ENCODE data around the gene WASL. TPM values are rescaled to one million over a fixed set of nuclear protein-coding genes. Genes with fewer than 3 reads are reported as not detected.

WASL gene
- total RNA-seq, 1 donor from 2014 or later, result 20.4 TPM

DNA sequence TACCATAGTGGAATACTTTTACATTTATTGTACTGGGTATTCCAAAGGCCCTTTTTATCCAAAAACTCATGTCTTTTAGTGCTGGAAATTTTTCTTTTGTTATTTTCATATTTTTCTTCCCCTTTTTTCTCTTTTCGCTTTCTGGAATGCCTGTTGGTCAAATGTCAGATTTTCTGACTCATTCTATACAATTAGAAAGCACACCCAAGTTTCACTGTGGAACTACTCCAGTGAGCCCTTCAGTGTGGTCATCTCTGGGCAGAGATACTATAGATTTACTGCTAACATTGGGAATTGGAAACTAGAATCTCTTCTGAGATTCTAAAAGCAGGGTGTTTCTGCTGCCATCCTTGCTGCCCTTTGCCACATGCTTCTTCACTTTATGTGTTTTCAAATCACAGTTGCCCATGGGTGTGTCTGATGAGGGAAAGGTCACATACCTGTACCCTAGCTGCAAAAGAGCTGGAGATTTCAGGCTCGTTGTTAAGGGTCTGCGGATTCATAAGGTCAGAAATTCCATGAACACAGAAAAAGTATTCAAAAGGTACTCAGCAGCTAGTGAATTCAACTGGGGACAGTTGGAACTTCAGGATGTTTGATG is 5.6 kb upstream of the WASL start:
- TF ChIP-seq, protein P1, sequence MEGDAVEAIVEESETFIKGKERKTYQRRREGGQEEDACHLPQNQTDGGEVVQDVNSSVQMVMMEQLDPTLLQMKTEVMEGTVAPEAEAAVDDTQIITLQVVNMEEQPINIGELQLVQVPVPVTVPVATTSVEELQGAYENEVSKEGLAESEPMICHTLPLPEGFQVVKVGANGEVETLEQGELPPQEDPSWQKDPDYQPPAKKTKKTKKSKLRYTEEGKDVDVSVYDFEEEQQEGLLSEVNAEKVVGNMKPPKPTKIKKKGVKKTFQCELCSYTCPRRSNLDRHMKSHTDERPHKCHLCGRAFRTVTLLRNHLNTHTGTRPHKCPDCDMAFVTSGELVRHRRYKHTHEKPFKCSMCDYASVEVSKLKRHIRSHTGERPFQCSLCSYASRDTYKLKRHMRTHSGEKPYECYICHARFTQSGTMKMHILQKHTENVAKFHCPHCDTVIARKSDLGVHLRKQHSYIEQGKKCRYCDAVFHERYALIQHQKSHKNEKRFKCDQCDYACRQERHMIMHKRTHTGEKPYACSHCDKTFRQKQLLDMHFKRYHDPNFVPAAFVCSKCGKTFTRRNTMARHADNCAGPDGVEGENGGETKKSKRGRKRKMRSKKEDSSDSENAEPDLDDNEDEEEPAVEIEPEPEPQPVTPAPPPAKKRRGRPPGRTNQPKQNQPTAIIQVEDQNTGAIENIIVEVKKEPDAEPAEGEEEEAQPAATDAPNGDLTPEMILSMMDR (conservative IDR thresholded peaks at IDR 0.05; ENCODE audit: low read depth, low read length), result no peak
- no peak overlapping the region for H3K4me3 ChIP-seq (ENCODE audit: low read depth, low read length)
- DNase-seq (ENCODE audit: low read depth), result no peak

DNA sequence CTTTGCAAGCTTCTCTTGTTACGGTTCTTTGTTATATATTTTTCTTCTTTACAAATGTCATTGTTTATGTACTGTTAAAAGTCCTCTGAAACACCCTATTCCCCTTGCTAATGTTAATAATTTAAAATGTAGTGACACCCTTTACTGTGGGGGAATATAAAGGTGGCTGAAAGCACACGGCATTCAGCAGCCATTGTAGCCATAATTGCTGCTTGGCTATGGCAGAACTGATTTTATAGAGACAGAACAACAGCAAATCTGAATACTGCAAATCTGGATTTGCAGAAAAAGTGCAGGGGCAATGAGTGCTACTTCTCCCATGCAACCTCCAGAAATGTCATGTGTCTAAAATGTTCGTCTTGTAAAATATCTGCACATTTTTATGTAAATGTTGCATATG is 3.7 kb upstream of the WASL start:
- H3K4me3 ChIP-seq (ENCODE audit: low read depth, low read length), result no peak overlapping the region
- TF ChIP-seq, protein P1 (conservative IDR thresholded peaks at IDR 0.05; ENCODE audit: low read depth, low read length), result no peak
- no peak for DNase-seq (ENCODE audit: low read depth)

DNA sequence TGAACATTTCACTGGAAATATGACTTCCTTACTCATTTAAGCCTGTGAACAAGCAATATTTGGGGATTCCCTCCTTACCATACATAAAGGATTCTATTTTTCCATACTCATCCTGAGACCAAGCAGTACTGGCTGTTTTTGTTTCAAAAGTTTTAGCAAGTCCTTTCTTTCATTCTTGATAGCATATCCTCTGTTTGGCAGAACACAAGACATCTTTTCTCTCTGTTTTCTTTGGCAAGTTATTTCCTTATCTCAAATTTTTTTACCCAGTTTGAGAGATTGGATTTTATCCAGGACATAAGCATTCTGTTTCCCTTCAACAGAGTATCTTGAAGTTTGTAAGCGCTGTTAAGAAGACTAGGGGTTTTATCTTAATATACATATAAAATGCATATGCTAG is 3.0 kb upstream of the WASL start:
- no peak overlapping the region for H3K4me3 ChIP-seq (ENCODE audit: low read depth, low read length)
- no peak for DNase-seq (ENCODE audit: low read depth)
- TF ChIP-seq, protein P1 (conservative IDR thresholded peaks at IDR 0.05; ENCODE audit: low read depth, low read length), result no peak

DNA sequence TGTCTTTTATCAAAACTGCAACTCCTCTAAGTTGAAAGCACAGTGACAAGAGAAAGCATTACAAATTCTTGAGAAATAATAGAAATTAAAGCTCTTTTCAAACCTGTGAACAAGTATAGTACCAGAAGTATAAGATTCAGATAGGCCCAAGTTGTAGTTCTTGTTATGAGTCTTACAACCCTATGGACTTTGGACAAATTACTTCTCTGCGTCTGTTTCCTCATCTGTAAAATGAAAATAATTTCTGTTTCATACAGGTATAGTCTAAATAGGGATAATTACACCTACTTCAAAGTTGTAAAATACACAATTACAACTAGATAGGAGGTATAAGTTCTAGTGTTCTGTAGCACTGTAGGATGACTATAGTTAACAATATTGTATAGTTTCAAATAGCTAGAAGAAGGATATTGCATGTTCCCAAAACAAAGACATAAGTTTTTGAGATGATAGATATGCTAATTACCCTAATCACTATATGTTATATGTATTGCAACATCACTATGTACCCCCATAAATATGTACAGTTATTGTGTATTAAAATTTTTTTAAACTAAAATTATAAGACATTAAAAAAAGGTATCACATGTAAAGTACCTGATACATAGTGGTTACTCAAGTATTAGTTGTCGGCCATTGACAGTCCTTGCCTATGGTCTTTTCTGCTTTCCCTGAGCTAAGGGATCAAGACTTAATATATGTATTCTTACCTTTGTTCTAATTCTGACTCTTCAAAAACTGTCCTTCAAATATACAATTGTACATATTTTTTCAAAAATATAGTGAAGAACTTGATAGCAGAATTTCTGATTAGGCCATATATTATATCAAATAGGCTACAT is 1.8 kb upstream of the WASL start:
- peak overlapping the region; percentile 78 for H3K4me3 ChIP-seq (ENCODE audit: low read depth, low read length)
- TF ChIP-seq, protein P1 (conservative IDR thresholded peaks at IDR 0.05; ENCODE audit: low read depth, low read length), result no peak
- DNase-seq (ENCODE audit: low read depth), result no peak

DNA sequence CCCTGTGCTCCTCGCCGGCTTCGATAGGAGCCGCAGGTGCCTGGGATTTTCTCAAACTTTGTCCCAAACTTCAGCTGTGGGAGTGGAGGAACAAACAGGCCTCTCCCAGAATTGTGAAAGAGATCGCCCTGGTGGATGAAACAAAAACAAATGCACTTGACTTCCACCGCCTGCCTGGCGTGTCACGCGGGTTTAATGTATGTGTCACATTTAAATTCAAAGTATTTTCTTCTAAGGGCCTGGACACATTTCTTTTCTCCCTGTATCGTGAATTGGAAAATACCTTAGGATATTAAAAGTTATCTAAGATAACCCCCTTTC is 694 bp upstream of the WASL start:
- peak; percentile 41 for DNase-seq (ENCODE audit: low read depth)
- TF ChIP-seq, protein P1 (conservative IDR thresholded peaks at IDR 0.05; ENCODE audit: low read depth, low read length), result peak; percentile 29
- H3K4me3 ChIP-seq (ENCODE audit: low read depth, low read length), result peak overlapping the region; percentile 78

DNA sequence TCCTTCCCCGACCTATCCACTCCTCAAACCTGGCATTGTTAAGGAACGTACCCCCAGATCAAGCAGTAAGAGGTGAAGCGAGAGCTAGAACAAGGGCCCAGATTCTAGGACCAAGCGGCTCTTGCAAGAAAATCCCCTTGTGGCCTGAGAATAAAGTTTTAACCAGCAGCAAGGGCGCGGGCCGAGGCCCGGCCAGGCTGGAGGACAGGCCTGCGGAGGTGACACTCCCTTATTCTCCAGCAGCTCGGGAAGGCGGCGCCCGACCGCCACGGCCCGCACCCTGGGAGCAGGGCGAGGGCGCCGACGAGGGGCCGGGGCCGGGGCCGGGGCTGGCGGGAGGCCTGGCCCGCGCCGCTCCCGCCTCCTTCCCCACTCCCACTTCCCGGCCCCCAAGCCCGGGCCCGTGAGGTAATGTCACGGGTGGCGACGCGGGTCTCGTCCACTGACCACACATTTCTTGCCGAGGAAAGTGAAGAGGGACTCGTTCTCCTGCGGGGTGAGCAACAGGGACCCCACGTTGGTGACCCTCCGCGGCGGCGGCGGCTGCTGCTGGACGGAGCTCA is 551 bp downstream of the WASL start:
- H3K4me3 ChIP-seq (ENCODE audit: low read depth, low read length), result peak overlapping the region; percentile 78
- TF ChIP-seq, protein P1 (conservative IDR thresholded peaks at IDR 0.05; ENCODE audit: low read depth, low read length), result no peak
- no peak for DNase-seq (ENCODE audit: low read depth)
